HG03571 (cell line): Measurements from ENCODE around the gene NAT10.
A peak's percentile ranks its signal among the peaks of the same experiment; 100 is the strongest.

Experiments
- ATAC-seq: cut with Tn5 transposase; IDR thresholded peaks from one replicate; pipeline ENCODE4 v1.9.1; 2021; ENCODE audit not compliant: unreplicated experiment

NAT10 gene

GRCh38 chr11:34105957-34106504 is 602 bp downstream of the NAT10 start:
- peak; percentile 7 for ATAC-seq

DNA sequence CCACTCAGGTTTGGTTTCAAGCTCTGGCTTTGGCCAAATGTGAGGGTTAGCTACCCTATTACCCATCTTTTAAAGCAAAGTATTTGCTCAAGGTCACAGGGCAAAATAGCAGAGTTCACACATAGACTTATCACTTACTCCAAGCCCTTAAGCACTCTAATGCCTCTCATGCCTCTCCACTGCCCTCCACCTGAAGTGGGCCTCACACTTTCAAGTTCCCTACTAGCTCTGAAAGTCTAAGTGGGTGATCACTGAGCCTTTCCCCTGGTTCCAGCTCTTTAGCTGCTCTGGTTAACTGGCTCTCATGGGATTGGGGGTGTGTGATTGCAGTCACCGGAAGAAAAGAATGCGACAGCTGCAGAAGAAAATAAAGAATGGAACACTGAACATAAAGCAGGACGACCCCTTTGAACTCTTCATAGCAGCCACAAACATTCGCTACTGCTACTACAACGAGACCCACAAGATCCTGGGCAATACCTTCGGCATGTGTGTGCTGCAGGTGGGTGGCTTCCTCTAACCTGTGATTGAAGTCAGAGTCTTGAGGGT is 6.4 kb downstream of the NAT10 start:
- ATAC-seq = no peak

GRCh38 chr11:34114014-34114413 is 8.6 kb downstream of the NAT10 start:
- no peak for ATAC-seq

DNA sequence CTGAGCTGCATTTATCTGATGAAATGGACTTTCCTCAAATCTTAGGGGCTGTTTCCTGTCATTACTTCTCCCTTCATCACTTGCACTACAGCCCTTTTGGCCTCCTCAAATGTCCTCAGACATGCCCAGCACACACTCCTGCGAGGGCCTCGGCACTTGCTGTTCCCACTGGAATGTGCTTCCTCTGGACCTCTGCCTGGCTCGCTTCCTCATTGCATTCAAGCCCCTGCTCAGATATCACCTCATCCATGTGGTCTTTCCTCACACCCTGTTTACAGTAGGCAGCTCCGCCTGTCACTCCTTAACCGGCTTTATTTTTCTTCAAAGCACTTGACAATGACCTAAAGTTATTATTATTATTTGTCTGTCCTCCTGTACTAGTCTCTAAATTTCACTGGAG is 9.0 kb downstream of the NAT10 start:
- ATAC-seq = no peak

GRCh38 chr11:34120651-34121050 is 15.2 kb downstream of the NAT10 start:
- no peak for ATAC-seq

DNA sequence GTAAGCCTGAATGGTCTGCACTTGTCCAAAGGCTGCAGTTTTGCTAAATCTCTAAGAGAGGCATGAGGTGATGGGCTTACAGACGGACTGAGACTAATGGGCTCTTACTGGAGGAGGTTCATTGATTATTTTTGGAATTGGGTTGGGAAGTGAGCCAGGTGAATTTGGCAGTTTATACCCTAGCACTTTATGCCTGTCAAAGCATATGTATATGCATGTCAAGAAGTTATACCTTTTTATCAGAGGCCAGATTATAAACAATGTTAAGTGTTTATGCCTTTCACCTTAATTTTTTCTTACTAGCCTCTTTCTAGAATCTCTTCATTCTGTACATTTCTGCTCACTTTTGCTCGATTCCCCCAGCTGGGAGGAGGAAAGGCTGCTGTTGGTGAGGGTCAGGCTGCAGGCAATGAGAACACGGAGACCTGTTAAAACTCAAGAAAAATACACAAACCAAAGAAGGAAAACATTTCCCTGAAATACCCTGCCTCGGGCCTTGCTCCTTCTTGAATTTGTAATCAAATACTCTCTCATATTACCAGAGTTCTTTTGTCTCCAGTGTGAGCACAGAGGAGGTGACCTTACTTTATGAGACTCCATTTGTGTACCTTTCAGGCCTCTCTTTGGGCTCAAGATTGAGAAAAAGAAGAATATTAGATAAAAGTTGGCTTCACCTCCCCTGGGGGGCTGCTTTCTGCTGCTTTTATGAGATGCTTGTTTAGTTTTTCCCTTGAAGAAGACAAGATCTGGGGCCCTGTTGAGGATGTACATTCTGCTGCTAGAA is 19.6 kb downstream of the NAT10 start:
- no peak for ATAC-seq

DNA sequence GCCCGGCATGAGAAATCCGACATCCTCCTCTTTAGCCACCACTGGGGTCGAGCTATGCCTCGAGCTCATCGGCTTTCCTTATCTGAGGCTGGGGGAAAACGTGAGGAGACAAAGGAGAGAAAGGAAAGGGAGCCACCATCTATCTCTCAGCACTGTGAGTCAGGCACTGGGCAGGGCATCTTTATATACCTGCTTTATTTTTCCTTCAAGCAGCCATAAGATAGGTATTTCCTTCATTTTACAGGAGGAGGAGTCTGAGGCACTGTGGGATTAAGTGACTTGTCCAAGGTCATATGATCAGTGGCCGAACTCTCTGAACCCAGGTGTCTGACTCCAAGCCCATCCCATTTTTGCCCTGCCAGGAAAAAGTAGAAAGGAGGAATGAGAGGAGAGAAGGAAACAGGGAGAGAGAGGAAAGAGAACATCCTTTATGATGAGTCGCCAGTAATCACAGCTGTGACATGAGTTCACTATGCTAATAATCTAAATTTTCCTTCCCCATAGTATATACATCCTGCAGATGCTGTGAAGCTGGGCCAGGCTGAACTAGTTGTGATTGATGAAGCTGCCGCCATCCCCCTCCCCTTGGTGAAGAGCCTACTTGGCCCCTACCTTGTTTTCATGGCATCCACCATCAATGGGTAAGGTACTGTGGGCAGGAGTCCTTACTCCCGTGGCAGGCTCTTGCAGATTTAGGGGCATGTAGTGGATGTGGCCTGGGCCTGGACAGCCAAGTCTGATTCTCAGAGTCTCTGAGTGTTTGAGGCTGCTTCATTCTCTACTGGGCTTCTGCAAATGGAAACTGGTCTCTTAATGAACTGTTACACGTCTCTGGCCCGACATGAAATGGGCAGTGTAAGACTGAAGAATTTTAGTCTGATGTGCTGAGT is 21.8 kb downstream of the NAT10 start:
- ATAC-seq = no peak

GRCh38 chr11:34128824-34129223 is 23.4 kb downstream of the NAT10 start:
- no peak for ATAC-seq

GRCh38 chr11:34132261-34132965 is 27.0 kb downstream of the NAT10 start:
- no peak for ATAC-seq

- no peak for ATAC-seq
Observed at GRCh38 chr11:34134765-34135164, 29.3 kb downstream of the NAT10 start.

- no peak for ATAC-seq
Observed at GRCh38 chr11:34135439-34135838, 30.0 kb downstream of the NAT10 start.

- ATAC-seq = no peak
Observed at GRCh38 chr11:34136420-34136819, 31.0 kb downstream of the NAT10 start.

DNA sequence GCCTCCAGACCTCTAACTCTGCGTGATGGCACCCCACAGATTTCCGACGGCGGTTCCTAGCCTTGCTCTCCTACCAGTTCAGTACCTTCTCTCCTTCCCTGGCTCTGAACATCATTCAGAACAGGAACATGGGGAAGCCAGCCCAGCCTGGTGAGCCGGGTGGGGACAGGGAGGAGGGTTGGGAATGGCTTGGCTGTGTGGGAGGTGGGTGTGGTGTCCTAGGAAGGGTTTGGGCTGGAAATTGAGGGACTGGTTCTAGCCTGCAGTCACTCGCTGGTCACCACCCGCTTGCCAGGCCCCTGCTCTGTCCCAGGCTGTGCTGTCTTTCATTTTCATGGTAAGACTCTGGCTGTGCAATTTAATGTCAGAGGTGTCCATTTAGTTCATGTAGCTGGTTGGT is 33.9 kb downstream of the NAT10 start:
- no peak for ATAC-seq

DNA sequence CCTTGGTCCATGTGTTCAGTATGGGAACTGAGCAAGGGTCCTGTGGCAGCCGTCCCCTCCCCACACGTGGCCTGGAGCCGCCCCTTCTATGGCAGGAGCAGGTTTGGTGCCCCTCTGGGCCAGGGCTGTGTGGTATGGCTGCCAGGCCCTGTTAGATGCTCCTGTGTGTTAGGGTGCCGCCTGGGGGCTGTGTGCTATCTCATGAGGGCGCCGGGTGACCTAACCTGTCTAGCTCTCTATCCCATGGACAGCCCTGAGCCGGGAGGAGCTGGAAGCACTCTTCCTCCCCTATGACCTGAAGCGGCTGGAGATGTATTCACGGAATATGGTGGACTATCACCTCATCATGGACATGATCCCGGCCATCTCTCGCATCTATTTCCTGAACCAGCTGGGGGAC is 34.7 kb downstream of the NAT10 start:
- ATAC-seq = no peak

- no peak for ATAC-seq
Observed at GRCh38 chr11:34143048-34143447, 37.6 kb downstream of the NAT10 start.

DNA sequence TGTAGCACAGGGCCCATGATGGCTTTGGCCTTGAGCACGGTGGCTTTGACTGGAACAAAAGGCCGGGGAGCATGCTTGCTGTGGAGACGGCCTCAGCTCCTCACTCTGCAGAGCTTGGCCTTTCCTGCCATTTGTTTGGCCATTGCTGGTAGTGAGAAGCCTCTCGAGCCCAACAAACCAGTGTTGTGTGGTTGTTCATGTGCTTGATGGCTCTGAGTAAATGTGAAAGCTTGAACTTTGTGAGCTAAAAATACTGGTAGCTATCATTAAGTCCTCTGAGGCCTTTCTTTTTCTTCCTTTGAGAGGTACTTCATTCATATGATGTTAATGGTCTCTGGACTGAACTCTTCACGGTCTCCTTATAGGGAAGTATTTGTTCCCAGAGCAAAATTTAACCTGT is 39.6 kb downstream of the NAT10 start:
- ATAC-seq = peak; percentile 51

DNA sequence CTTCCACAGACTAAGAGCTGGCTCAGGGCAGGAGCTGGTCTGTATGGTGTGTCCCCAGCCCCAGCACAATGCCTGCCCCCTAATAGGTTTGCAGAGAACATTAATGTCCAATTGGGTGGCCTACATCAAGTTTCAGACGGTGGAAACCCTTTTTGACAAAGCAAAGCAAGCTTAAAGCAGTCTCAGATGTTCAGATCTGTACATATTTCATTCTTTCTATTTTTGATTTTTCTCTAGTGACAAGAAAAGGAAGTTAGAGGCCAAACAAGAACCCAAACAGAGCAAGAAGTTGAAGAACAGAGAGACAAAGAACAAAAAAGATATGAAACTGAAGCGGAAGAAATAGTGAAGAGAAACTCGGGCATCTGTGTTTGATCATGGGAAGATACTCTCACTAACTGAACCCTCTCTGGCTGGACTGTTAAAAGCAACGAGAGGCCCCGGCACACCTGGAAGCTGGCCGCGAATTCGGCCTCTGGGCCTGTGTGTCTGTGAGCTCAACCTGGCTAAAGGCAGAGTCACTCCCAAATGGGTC is 40.5 kb downstream of the NAT10 start:
- ATAC-seq = peak; percentile 40

DNA sequence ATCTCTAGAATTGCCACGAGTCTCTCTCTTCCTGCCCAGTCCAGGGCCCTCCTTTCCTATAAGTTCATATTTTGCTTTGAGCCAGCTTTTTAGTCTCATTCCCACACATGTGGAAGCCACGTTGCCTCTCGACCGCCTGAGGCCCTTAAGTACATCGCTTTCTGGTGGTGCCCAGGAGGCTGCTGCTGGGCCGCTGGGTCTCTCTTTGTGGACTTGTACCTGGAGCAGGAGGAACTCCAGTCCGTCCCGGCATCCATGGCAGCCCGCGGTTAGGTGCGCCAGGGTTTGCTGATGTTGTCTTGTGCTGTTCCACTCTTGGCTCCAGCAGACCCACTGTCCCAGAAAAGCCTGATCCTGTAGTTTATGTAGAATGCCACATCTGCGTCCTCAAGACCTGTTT is 41.0 kb downstream of the NAT10 start:
- no peak for ATAC-seq

DNA sequence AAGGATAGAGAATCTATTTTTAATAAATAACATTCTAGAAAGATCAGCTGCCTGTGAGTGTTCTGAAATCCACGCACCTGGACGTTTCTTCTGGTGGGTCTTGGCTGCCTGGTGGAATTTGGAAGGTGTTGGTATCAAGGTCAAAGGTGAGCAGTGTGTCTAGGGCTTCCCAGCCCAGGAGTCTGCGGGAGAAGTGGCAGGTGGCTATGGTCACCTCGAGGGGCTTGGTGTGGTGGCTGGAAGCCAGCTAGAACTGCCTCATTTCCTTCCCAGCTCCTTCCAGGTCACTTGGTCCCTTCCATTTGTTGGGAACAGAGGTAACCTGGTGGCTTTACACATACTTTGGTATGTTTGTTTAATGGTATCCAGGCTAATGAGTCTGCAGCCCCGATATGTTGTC is 41.4 kb downstream of the NAT10 start:
- no peak for ATAC-seq

- ATAC-seq = no peak
Observed at GRCh38 chr11:34147581-34147980, 42.2 kb downstream of the NAT10 start.
